Mesenchymal stem cell (in vitro differentiated cells and primary cell): ENCODE data around the gene RNF130.

Source experiments
- DNase-seq: peaks from one replicate; pipeline ENCODE4 v3.0.0-alpha.2; 2013
- H2AFZ ChIP-seq: one replicate; pipeline ENCODE4 v1.6.1; 2013; ENCODE audit warnings: low read depth, mild to moderate bottlenecking, control low read depth, inconsistent platforms, low read length, moderate library complexity
- H2AK5ac ChIP-seq: 2 replicates; pipeline ENCODE4 v1.6.1; 2013; ENCODE audit warnings: low read length, moderate library complexity, mild to moderate bottlenecking, inconsistent platforms; ENCODE audit not compliant: severe bottlenecking
- H2BK120ac ChIP-seq: one replicate; pipeline ENCODE4 v1.6.1; 2013; ENCODE audit warnings: low read depth, mild to moderate bottlenecking, inconsistent platforms, low read length, moderate library complexity
- H2BK12ac ChIP-seq, 2 experiments: one replicate each; pipeline ENCODE4 v1.6.1; 2013; ENCODE audit warnings: inconsistent platforms in 2 of 2, low read length in 2 of 2, mild to moderate bottlenecking in 2 of 2, moderate library complexity in 2 of 2, control low read depth in 1 of 2
- H2BK15ac ChIP-seq: one replicate; pipeline ENCODE4 v1.6.1; 2013; ENCODE audit warnings: mild to moderate bottlenecking, low read depth, inconsistent platforms; ENCODE audit not compliant: poor library complexity, severe bottlenecking
- H2BK5ac ChIP-seq: 2 replicates; pipeline ENCODE4 v1.6.1; 2013; ENCODE audit warnings: low read depth, mild to moderate bottlenecking, low read length, control low read depth, inconsistent platforms; ENCODE audit not compliant: poor library complexity, severe bottlenecking
- H3K14ac ChIP-seq, 2 experiments: one replicate each; pipeline ENCODE4 v1.6.1; 2013; ENCODE audit warnings: inconsistent platforms in 2 of 2, low read length in 2 of 2, control low read depth in 1 of 2, mild to moderate bottlenecking in 1 of 2, moderate library complexity in 1 of 2
- H3K18ac ChIP-seq, 2 experiments: one replicate each; pipeline ENCODE4 v1.6.1; 2013; ENCODE audit warnings: inconsistent platforms in 2 of 2, low read length in 2 of 2, control low read depth in 1 of 2, low read depth in 1 of 2, mild to moderate bottlenecking in 1 of 2
- H3K23ac ChIP-seq, 2 experiments: one replicate each; pipeline ENCODE4 v1.6.1; 2013; ENCODE audit warnings: inconsistent platforms in 2 of 2, low read length in 2 of 2, mild to moderate bottlenecking in 2 of 2, moderate library complexity in 2 of 2, control low read depth in 1 of 2
- H3K27ac ChIP-seq: 2 replicates; pipeline ENCODE4 v1.5.1; 2013; ENCODE audit warnings: mild to moderate bottlenecking, moderate library complexity, low read length, control low read depth, inconsistent platforms; ENCODE audit not compliant: poor library complexity, severe bottlenecking
- H3K27me3 ChIP-seq, 2 experiments: 2 replicates each; pipeline versions ENCODE4 v1.6.1 to v1.7.0; 2013; ENCODE audit warnings: low read length in 2 of 2, mild to moderate bottlenecking in 2 of 2, moderate library complexity in 2 of 2, control low read depth in 1 of 2, inconsistent platforms in 1 of 2; ENCODE audit not compliant: control insufficient read depth in 1 of 2, insufficient read depth in 1 of 2
- H3K36me3 ChIP-seq, 2 experiments: 2 replicates each; pipeline versions ENCODE4 v1.6.1 to v1.7.0; 2013; ENCODE audit warnings: low read length in 2 of 2, control low read depth in 1 of 2, inconsistent platforms in 1 of 2, low read depth in 1 of 2, mild to moderate bottlenecking in 1 of 2; ENCODE audit not compliant: insufficient read depth in 2 of 2, control insufficient read depth in 1 of 2
- H3K4ac ChIP-seq, 2 experiments: one replicate each; pipeline ENCODE4 v1.6.1; 2013; ENCODE audit warnings: inconsistent platforms in 2 of 2, low read length in 2 of 2, mild to moderate bottlenecking in 2 of 2, moderate library complexity in 2 of 2, control low read depth in 1 of 2, low read depth in 1 of 2
- H3K4me1 ChIP-seq: 2 replicates; pipeline ENCODE4 v1.6.1; 2013; ENCODE audit warnings: low read depth, low read length, control low read depth; ENCODE audit not compliant: control insufficient read depth, insufficient read depth
- H3K4me2 ChIP-seq: 2 replicates; pipeline ENCODE4 v1.6.1; 2013; ENCODE audit warnings: low read length, mild to moderate bottlenecking, inconsistent platforms; ENCODE audit not compliant: poor library complexity, severe bottlenecking
- H3K4me3 ChIP-seq, 2 experiments: 2 replicates each; pipeline versions ENCODE4 v1.5.1 to v1.7.0; 2013; ENCODE audit warnings: low read length in 2 of 2, mild to moderate bottlenecking in 2 of 2, control low read depth in 1 of 2, low read depth in 1 of 2; ENCODE audit not compliant: insufficient read depth in 1 of 2
- H3K79me1 ChIP-seq: replicated peaks from 2 replicates; pipeline ENCODE4 v1.6.1; 2013; ENCODE audit warnings: mild to moderate bottlenecking, control low read depth, low read length, inconsistent platforms; ENCODE audit not compliant: poor library complexity, severe bottlenecking
- H3K9ac ChIP-seq: 2 replicates; pipeline ENCODE4 v1.7.0; 2013; ENCODE audit warnings: mild to moderate bottlenecking, low read length, moderate library complexity
- H3K9me3 ChIP-seq: 2 replicates; pipeline ENCODE4 v1.7.0; 2013; ENCODE audit warnings: mild to moderate bottlenecking, low read length; ENCODE audit not compliant: control insufficient read depth
- H4K8ac ChIP-seq: one replicate; pipeline ENCODE4 v1.6.1; 2013; ENCODE audit warnings: inconsistent platforms, mild to moderate bottlenecking, low read length, moderate library complexity
- H4K91ac ChIP-seq: one replicate; pipeline ENCODE4 v1.6.1; 2013; ENCODE audit warnings: mild to moderate bottlenecking, low read length, inconsistent platforms
- WGBS: methylation state at CpG from one replicate; pipeline ENCODE4 v1.1.7; 2013; ENCODE audit warnings: mixed read lengths; 5-methylcytosine and 5-hydroxymethylcytosine counted together

Gene RNF130

GRCh38 chr5:180040287-180041214 lies 31.0 kb downstream of the RNF130 start:
- DNase-seq: no peak
- Histone ChIP-seq H2BK120ac (no peak overlapping the region), H3K14ac (no peak overlapping the region), H3K9me3 (peaks cover 14% of the 10 kb centered on the region), H3K36me3 (peaks cover 12 to 35% of the 10 kb centered on the region in 2 experiments), H3K4me3 (no peak overlapping the region), H3K18ac (no peak overlapping the region), H3K9ac (no peak overlapping the region), H2BK5ac (no peak overlapping the region), H3K27me3 (no peaks in the 10 kb centered on the region), H3K4me2 (no peak overlapping the region), H3K4me1 (peaks cover 3% of the 10 kb centered on the region), H4K8ac (no peak overlapping the region), H3K23ac (no peak overlapping the region), H3K79me1 (peaks cover 17% of the 10 kb centered on the region), H2AFZ (no peak overlapping the region), H3K4ac (no peak overlapping the region), H3K27ac (no peak overlapping the region), H2AK5ac (no peak overlapping the region), H2BK15ac (no peak overlapping the region), H2BK12ac (no peak overlapping the region), H4K91ac (no peak overlapping the region)
- WGBS: 90% methylated on average over 9 of the region's 11 CpGs

- peaks cover 5% of the 10 kb centered on the region for H3K79me1 ChIP-seq
- H2BK5ac ChIP-seq: no peak overlapping the region
- H2BK12ac ChIP-seq: no peak overlapping the region
- H3K9me3 ChIP-seq: peaks cover 26% of the 10 kb centered on the region
- peak overlapping the region in 1 of 2 experiments; percentile 7 for H3K4me3 ChIP-seq
- H3K4me2 ChIP-seq: no peak overlapping the region
- no peak overlapping the region for H4K91ac ChIP-seq
- no peaks in the 10 kb centered on the region for H3K27me3 ChIP-seq
- no peak overlapping the region for H4K8ac ChIP-seq
- peaks cover 1% of the 10 kb centered on the region for H3K4me1 ChIP-seq
- WGBS: 100% methylated on average over 4 of the region's 5 CpGs
- H3K4ac ChIP-seq: no peak overlapping the region
- H3K9ac ChIP-seq: no peak overlapping the region
- no peak overlapping the region for H3K27ac ChIP-seq
- no peak overlapping the region for H2AK5ac ChIP-seq
- no peak for DNase-seq
- no peak overlapping the region for H2AFZ ChIP-seq
- no peak overlapping the region for H3K14ac ChIP-seq
- H2BK15ac ChIP-seq: no peak overlapping the region
- H3K23ac ChIP-seq: no peak overlapping the region
- no peak overlapping the region for H3K18ac ChIP-seq
- H2BK120ac ChIP-seq: no peak overlapping the region
- H3K36me3 ChIP-seq: peaks cover 14 to 39% of the 10 kb centered on the region in 2 experiments
Measured at GRCh38 chr5:180035206-180035931, 36.2 kb downstream of the RNF130 start.

GRCh38 chr5:180034564-180034963 lies 37.0 kb downstream of the RNF130 start:
- H3K4ac ChIP-seq: no peak overlapping the region
- H2BK120ac ChIP-seq: no peak overlapping the region
- no peak overlapping the region for H4K91ac ChIP-seq
- H3K79me1 ChIP-seq: peaks cover 5% of the 10 kb centered on the region
- H3K23ac ChIP-seq: no peak overlapping the region
- H3K27ac ChIP-seq: no peak overlapping the region
- WGBS: 96% methylated on average over 2 of the region's 2 CpGs
- H2BK5ac ChIP-seq: no peak overlapping the region
- no peak overlapping the region for H3K9ac ChIP-seq
- no peak overlapping the region for H2AFZ ChIP-seq
- H3K4me2 ChIP-seq: no peak overlapping the region
- no peak overlapping the region for H2BK12ac ChIP-seq
- H3K4me3 ChIP-seq: no peak overlapping the region
- no peaks in the 10 kb centered on the region for H3K27me3 ChIP-seq
- DNase-seq: peak; percentile 63
- H3K36me3 ChIP-seq: peaks cover 14 to 33% of the 10 kb centered on the region in 2 experiments
- peaks cover 26% of the 10 kb centered on the region for H3K9me3 ChIP-seq
- no peak overlapping the region for H4K8ac ChIP-seq
- peaks cover 1% of the 10 kb centered on the region for H3K4me1 ChIP-seq
- no peak overlapping the region for H3K14ac ChIP-seq
- no peak overlapping the region for H2AK5ac ChIP-seq
- H3K18ac ChIP-seq: no peak overlapping the region
- H2BK15ac ChIP-seq: no peak overlapping the region

- no peak overlapping the region for H2AK5ac ChIP-seq
- H2AFZ ChIP-seq: no peak overlapping the region
- peaks cover 5% of the 10 kb centered on the region for H3K4me1 ChIP-seq
- H3K27me3 ChIP-seq: no peaks in the 10 kb centered on the region
- H3K4ac ChIP-seq: no peak overlapping the region
- 89% methylated on average over 15 of the region's 15 CpGs for WGBS
- no peak overlapping the region for H2BK5ac ChIP-seq
- peaks cover 12% of the 10 kb centered on the region for H3K79me1 ChIP-seq
- no peaks in the 10 kb centered on the region for H3K9me3 ChIP-seq
- no peak overlapping the region for H3K9ac ChIP-seq
- no peak overlapping the region for H3K4me2 ChIP-seq
- no peak overlapping the region for H3K27ac ChIP-seq
- peaks cover 5 to 7% of the 10 kb centered on the region in 2 experiments for H3K36me3 ChIP-seq
- no peak overlapping the region for H3K23ac ChIP-seq
- H3K14ac ChIP-seq: no peak overlapping the region
- no peak overlapping the region for H2BK15ac ChIP-seq
- no peak overlapping the region for H2BK12ac ChIP-seq
- no peak overlapping the region for H3K4me3 ChIP-seq
- DNase-seq: no peak
- no peak overlapping the region for H4K91ac ChIP-seq
- no peak overlapping the region for H4K8ac ChIP-seq
- no peak overlapping the region for H2BK120ac ChIP-seq
- no peak overlapping the region for H3K18ac ChIP-seq
Measured at GRCh38 chr5:180027459-180028089, 44.0 kb downstream of the RNF130 start.
